Fibroblast of mammary gland (primary cell): ENCODE measurements around the gene TRIM52.

Experiments
- DNase-seq: peaks from one replicate; pipeline ENCODE4 v3.0.0-alpha.2; 2010; ENCODE audit warnings: low read depth
- H3K4me3 ChIP-seq: 2 replicates; pipeline ENCODE4 v1.5.1; 2011; ENCODE audit warnings: low read depth, mild to moderate bottlenecking, low read length, moderate library complexity; ENCODE audit not compliant: control insufficient read depth
- CTCF ChIP-seq: conservative IDR thresholded peaks from 2 replicates; pipeline ENCODE4 v1.5.1; 2011; ENCODE audit warnings: low read depth, low read length, inconsistent platforms; ENCODE audit not compliant: control insufficient read depth, insufficient read depth

The TRIM52 gene

GRCh38 chr5:181261320-181262049, 542 bp upstream of the TRIM52 start:
- H3K4me3 ChIP-seq: peak overlapping the region; percentile 71
- DNase-seq: peak; percentile 59
- no peak for TF ChIP-seq CTCF

GRCh38 chr5:181259974-181260719, 796 bp downstream of the TRIM52 start:
- peak overlapping the region; percentile 71 for H3K4me3 ChIP-seq
- no peak for DNase-seq
- TF ChIP-seq CTCF: no peak

- peak overlapping the region; percentile 71 for H3K4me3 ChIP-seq
- no peak for TF ChIP-seq CTCF
- no peak for DNase-seq
These were observed 1.7 kb downstream of the TRIM52 start for GRCh38 chr5:181259283-181259682.

- no peak for DNase-seq
- TF ChIP-seq CTCF: no peak
- peak overlapping the region; percentile 71 for H3K4me3 ChIP-seq
These were observed 2.4 kb downstream of the TRIM52 start for GRCh38 chr5:181258576-181258975.

GRCh38 chr5:181255836-181256578, 4.9 kb downstream of the TRIM52 start:
- no peak overlapping the region for H3K4me3 ChIP-seq
- no peak for DNase-seq
- no peak for TF ChIP-seq CTCF

GRCh38 chr5:181255276-181255675, 5.7 kb downstream of the TRIM52 start:
- no peak overlapping the region for H3K4me3 ChIP-seq
- no peak for DNase-seq

More at GRCh38 chr5:181255276-181255675, 5.7 kb downstream of the TRIM52 start:
- no peak for TF ChIP-seq CTCF
